Measurements from ENCODE around the gene ARHGEF37.

Gene ARHGEF37

GRCh38 chr5:149651686-149652085, 70.4 kb downstream of the ARHGEF37 start:
- ChIA-PET CTCF (interaction anchor here (0.7 to 2.0 kb wide), 2 partner anchors 16 to 183 kb away, joined by 3 to 7 read pairs; no protein-coding TSS in a partner anchor), POLR2A (no interaction called here)
- TF ChIP-seq BHLHE40 (IDR thresholded peaks at IDR 0.05; ENCODE audit: borderline replicate concordance): no peak
- DNase-seq (ENCODE audit: extremely low spot score): no peak

GRCh38 chr5:149652697-149653096, 71.4 kb downstream of the ARHGEF37 start:
- ChIA-PET CTCF (interaction anchor here (2.0 kb wide), 1 partner anchor 15 kb away, joined by 7 read pairs; no protein-coding TSS in a partner anchor), POLR2A (no interaction called here)
- TF ChIP-seq SP1 (IDR thresholded peaks at IDR 0.05) (no peak), LEF1 (IDR thresholded peaks at IDR 0.05; ENCODE audit: borderline replicate concordance) (no peak), ZNF384 (IDR thresholded peaks at IDR 0.05) (no peak), ELF4 (IDR thresholded peaks at IDR 0.05) (no peak), PKNOX1 (IDR thresholded peaks at IDR 0.05) (no peak), HDGF (IDR thresholded peaks at IDR 0.05; ENCODE audit: borderline replicate concordance) (no peak), FOXM1 (IDR thresholded peaks at IDR 0.05; ENCODE audit: borderline replicate concordance) (no peak), SUZ12 (IDR thresholded peaks at IDR 0.05) (no peak), BHLHE40 (IDR thresholded peaks at IDR 0.05; ENCODE audit: borderline replicate concordance) (no peak), FOXK2 (IDR thresholded peaks at IDR 0.05) (no peak), L3MBTL2 (conservative IDR thresholded peaks at IDR 0.05) (no peak), ARNT (IDR thresholded peaks at IDR 0.05) (no peak), NFRKB (IDR thresholded peaks at IDR 0.05) (no peak), CTBP1 (IDR thresholded peaks at IDR 0.05; ENCODE audit: borderline replicate concordance) (no peak), FOXA1 (IDR thresholded peaks at IDR 0.05) (no peak), TARDBP (IDR thresholded peaks at IDR 0.05) (no peak)
- DNase-seq (ENCODE audit: extremely low spot score): no peak

- CTCF ChIA-PET: interaction anchor here (0.6 to 1.2 kb wide), 3 partner anchors 13 to 336 kb away, joined by 3 to 4 read pairs (median 3); no protein-coding TSS in a partner anchor
- DNase-seq (ENCODE audit: extremely low spot score): no peak
- TF ChIP-seq FOXK2 (IDR thresholded peaks at IDR 0.05) (no peak), BHLHE40 (IDR thresholded peaks at IDR 0.05; ENCODE audit: borderline replicate concordance) (no peak)
- POLR2A ChIA-PET: interaction anchor here (1.2 kb wide), 1 partner anchor 78 kb away, joined by 4 read pairs; no protein-coding TSS in a partner anchor
Measured at GRCh38 chr5:149654231-149654630, 72.9 kb downstream of the ARHGEF37 start.

- ChIA-PET CTCF (interaction anchor here (1.1 kb wide), 1 partner anchor 335 kb away, joined by 3 read pairs; no protein-coding TSS in a partner anchor), POLR2A (interaction anchor here (1.2 kb wide), 1 partner anchor 77 kb away, joined by 4 read pairs; no protein-coding TSS in a partner anchor)
- no peak for TF ChIP-seq HDGF (IDR thresholded peaks at IDR 0.05; ENCODE audit: borderline replicate concordance)
- TF ChIP-seq SP1 (IDR thresholded peaks at IDR 0.05): no peak
- no peak for TF ChIP-seq ZNF384 (IDR thresholded peaks at IDR 0.05)
- TF ChIP-seq NFRKB (IDR thresholded peaks at IDR 0.05): no peak
- TF ChIP-seq ARNT (IDR thresholded peaks at IDR 0.05): no peak
- no peak for TF ChIP-seq FOXM1 (IDR thresholded peaks at IDR 0.05; ENCODE audit: borderline replicate concordance)
- no peak for TF ChIP-seq FOXA1 (IDR thresholded peaks at IDR 0.05)
- TF ChIP-seq CTBP1 (IDR thresholded peaks at IDR 0.05; ENCODE audit: borderline replicate concordance): no peak
- TF ChIP-seq BHLHE40 (IDR thresholded peaks at IDR 0.05; ENCODE audit: borderline replicate concordance): no peak
- no peak for TF ChIP-seq FOXK2 (IDR thresholded peaks at IDR 0.05)
- no peak for TF ChIP-seq LEF1 (IDR thresholded peaks at IDR 0.05; ENCODE audit: borderline replicate concordance)
- no peak for TF ChIP-seq PKNOX1 (IDR thresholded peaks at IDR 0.05)
- TF ChIP-seq ELF4 (IDR thresholded peaks at IDR 0.05): no peak
- DNase-seq (ENCODE audit: extremely low spot score): no peak
Measured at GRCh38 chr5:149654883-149655505, 73.7 kb downstream of the ARHGEF37 start.

GRCh38 chr5:149656576-149657182, 75.4 kb downstream of the ARHGEF37 start:
- CTCF ChIA-PET: interaction anchor here (0.6 to 2.0 kb wide), 8 partner anchors 10 to 300 kb away, joined by 3 to 17 read pairs (median 4); no protein-coding TSS in a partner anchor
- POLR2A ChIA-PET: no interaction called here
- TF ChIP-seq FOXM1 (IDR thresholded peaks at IDR 0.05; ENCODE audit: borderline replicate concordance) (no peak), ZNF384 (IDR thresholded peaks at IDR 0.05) (no peak), NFRKB (IDR thresholded peaks at IDR 0.05) (no peak), HDGF (IDR thresholded peaks at IDR 0.05; ENCODE audit: borderline replicate concordance) (no peak), PKNOX1 (IDR thresholded peaks at IDR 0.05) (no peak), BHLHE40 (IDR thresholded peaks at IDR 0.05; ENCODE audit: borderline replicate concordance) (no peak), TARDBP (IDR thresholded peaks at IDR 0.05) (no peak)
- peak; percentile 43 for DNase-seq (ENCODE audit: extremely low spot score)

- TF ChIP-seq BHLHE40 (IDR thresholded peaks at IDR 0.05; ENCODE audit: borderline replicate concordance) (no peak), PKNOX1 (IDR thresholded peaks at IDR 0.05) (no peak), ZNF384 (IDR thresholded peaks at IDR 0.05) (no peak), ARNT (IDR thresholded peaks at IDR 0.05) (no peak), CTBP1 (IDR thresholded peaks at IDR 0.05; ENCODE audit: borderline replicate concordance) (no peak), NFRKB (IDR thresholded peaks at IDR 0.05) (no peak), ELF4 (IDR thresholded peaks at IDR 0.05) (no peak), SP1 (IDR thresholded peaks at IDR 0.05) (no peak), L3MBTL2 (conservative IDR thresholded peaks at IDR 0.05) (no peak), SUZ12 (IDR thresholded peaks at IDR 0.05) (no peak), FOXK2 (IDR thresholded peaks at IDR 0.05) (no peak), FOXM1 (IDR thresholded peaks at IDR 0.05; ENCODE audit: borderline replicate concordance) (no peak), HDGF (IDR thresholded peaks at IDR 0.05; ENCODE audit: borderline replicate concordance) (no peak), FOXA1 (IDR thresholded peaks at IDR 0.05) (no peak), TARDBP (IDR thresholded peaks at IDR 0.05) (no peak), LEF1 (IDR thresholded peaks at IDR 0.05; ENCODE audit: borderline replicate concordance) (no peak)
- POLR2A ChIA-PET: no interaction called here
- DNase-seq (ENCODE audit: extremely low spot score): no peak
- CTCF ChIA-PET: interaction anchor here (0.9 to 2.0 kb wide), 3 partner anchors 9 to 171 kb away, joined by 3 to 17 read pairs (median 7); no protein-coding TSS in a partner anchor
Measured at GRCh38 chr5:149657324-149657723, 76.0 kb downstream of the ARHGEF37 start.
